ENCODE data around the gene USH1C. TPM values are rescaled to one million over a fixed set of nuclear protein-coding genes. Genes with fewer than 3 reads are reported as not detected.

USH1C gene
- total RNA-seq, 4 donors from 2014 or later: 110 to 1,022 (median 157) TPM

GRCh38 chr11:17540807-17541206 is 3.4 kb downstream of the USH1C start:
- DNase-seq: no peak
- Histone ChIP-seq H3K4me1 (peaks cover 0 to 15% (median 11%) of the 10 kb centered on the region in 4 donors), H3K36me3 (no peaks in the 10 kb centered on the region), H3K9me3 (no peaks in the 10 kb centered on the region), H3K4me3 (no peak overlapping the region), H3K27me3 (peaks cover 4% of the 10 kb centered on the region), H3K27ac (peak overlapping the region in 3 of 4 donors; percentile 83 to 85 (median 84))
- in situ Hi-C loops (cut with MboI; ENCODE audit: low pct_ligation_motif_present in 1 of 4, low pct_unique_long_range_greater_than_20kb in 1 of 4, low sequenced_read_pairs in 3 of 4): no loop called here
- intact Hi-C loops (cut with DNase I; ENCODE audit: low total_unique reads): no loop called here
- 84 to 100% methylated on average over 1 to 4 of the region's 4 CpGs for WGBS, 2 donors (ENCODE audit: low coverage in 1 of 2)
- TF ChIP-seq EP300 (IDR thresholded peaks at IDR 0.05; ENCODE audit: low read depth): no peak
- no peak for TF ChIP-seq CTCF (IDR thresholded peaks at IDR 0.05)
- no peak for TF ChIP-seq POLR2A (IDR thresholded peaks at IDR 0.05)
- TF ChIP-seq POLR2AphosphoS5 (IDR thresholded peaks at IDR 0.05): no peak

GRCh38 chr11:17538731-17539130 is 5.5 kb downstream of the USH1C start:
- in situ Hi-C loops (cut with MboI; ENCODE audit: low pct_ligation_motif_present in 1 of 4, low pct_unique_long_range_greater_than_20kb in 1 of 4, low sequenced_read_pairs in 3 of 4): no loop called here
- intact Hi-C loops (cut with DNase I; ENCODE audit: low total_unique reads): no loop called here
- TF ChIP-seq CTCF (IDR thresholded peaks at IDR 0.05) (no peak), POLR2A (IDR thresholded peaks at IDR 0.05) (no peak), EP300 (IDR thresholded peaks at IDR 0.05; ENCODE audit: low read depth) (no peak), POLR2AphosphoS5 (IDR thresholded peaks at IDR 0.05) (no peak)
- no peak overlapping the region for H3K27ac ChIP-seq
- H3K36me3 ChIP-seq: no peaks in the 10 kb centered on the region
- peaks cover 0 to 14% (median 10%) of the 10 kb centered on the region in 4 donors for H3K4me1 ChIP-seq
- no peaks in the 10 kb centered on the region for H3K27me3 ChIP-seq
- no peak for DNase-seq
- 52% methylated on average over 3 of the region's 3 CpGs; no CpG with 5 or more reads in 1 of the 2 donors for WGBS, 2 donors (ENCODE audit: low coverage in 1 of 2)
- no peak overlapping the region for H3K4me3 ChIP-seq
- no peaks in the 10 kb centered on the region for H3K9me3 ChIP-seq

GRCh38 chr11:17538054-17538453 is 6.2 kb downstream of the USH1C start:
- WGBS, 2 donors (ENCODE audit: low coverage in 1 of 2): 95 to 100% methylated on average over 1 of the region's 1 CpG
- in situ Hi-C loops (cut with MboI; ENCODE audit: low pct_ligation_motif_present in 1 of 4, low pct_unique_long_range_greater_than_20kb in 1 of 4, low sequenced_read_pairs in 3 of 4) (no loop called here), intact Hi-C loops (cut with DNase I; ENCODE audit: low total_unique reads) (no loop called here)
- Histone ChIP-seq H3K4me1 (peaks cover 0 to 14% (median 10%) of the 10 kb centered on the region in 4 donors), H3K27me3 (no peaks in the 10 kb centered on the region), H3K9me3 (no peaks in the 10 kb centered on the region), H3K27ac (no peak overlapping the region), H3K36me3 (no peaks in the 10 kb centered on the region), H3K4me3 (no peak overlapping the region)
- no peak for TF ChIP-seq CTCF (IDR thresholded peaks at IDR 0.05)
- no peak for TF ChIP-seq POLR2AphosphoS5 (IDR thresholded peaks at IDR 0.05)
- TF ChIP-seq POLR2A (IDR thresholded peaks at IDR 0.05): no peak
- TF ChIP-seq EP300 (IDR thresholded peaks at IDR 0.05; ENCODE audit: low read depth): no peak
- DNase-seq: no peak

- no peak for TF ChIP-seq CTCF (IDR thresholded peaks at IDR 0.05)
- no peak for TF ChIP-seq POLR2A (IDR thresholded peaks at IDR 0.05)
- TF ChIP-seq EP300 (IDR thresholded peaks at IDR 0.05; ENCODE audit: low read depth): no peak
- TF ChIP-seq POLR2AphosphoS5 (IDR thresholded peaks at IDR 0.05): no peak
- in situ Hi-C loops (cut with MboI; ENCODE audit: low pct_ligation_motif_present in 1 of 4, low pct_unique_long_range_greater_than_20kb in 1 of 4, low sequenced_read_pairs in 3 of 4): no loop called here
- Histone ChIP-seq H3K27me3 (no peaks in the 10 kb centered on the region), H3K4me1 (peaks cover 0 to 16% (median 10%) of the 10 kb centered on the region in 4 donors), H3K36me3 (no peaks in the 10 kb centered on the region), H3K4me3 (no peak overlapping the region), H3K27ac (no peak overlapping the region), H3K9me3 (no peaks in the 10 kb centered on the region)
- no peak for DNase-seq
- intact Hi-C loops (cut with DNase I; ENCODE audit: low total_unique reads): no loop called here
- 87 to 90% methylated on average over 6 to 8 of the region's 8 CpGs for WGBS, 2 donors (ENCODE audit: low coverage in 1 of 2)
Observed at GRCh38 chr11:17537261-17537660, 7.0 kb downstream of the USH1C start.
